ENCODE results near the gene SSR1.

GRCh38 chr6:7264686-7265384 is 48.2 kb downstream of the SSR1 start:
- TF ChIP-seq, protein P1, sequence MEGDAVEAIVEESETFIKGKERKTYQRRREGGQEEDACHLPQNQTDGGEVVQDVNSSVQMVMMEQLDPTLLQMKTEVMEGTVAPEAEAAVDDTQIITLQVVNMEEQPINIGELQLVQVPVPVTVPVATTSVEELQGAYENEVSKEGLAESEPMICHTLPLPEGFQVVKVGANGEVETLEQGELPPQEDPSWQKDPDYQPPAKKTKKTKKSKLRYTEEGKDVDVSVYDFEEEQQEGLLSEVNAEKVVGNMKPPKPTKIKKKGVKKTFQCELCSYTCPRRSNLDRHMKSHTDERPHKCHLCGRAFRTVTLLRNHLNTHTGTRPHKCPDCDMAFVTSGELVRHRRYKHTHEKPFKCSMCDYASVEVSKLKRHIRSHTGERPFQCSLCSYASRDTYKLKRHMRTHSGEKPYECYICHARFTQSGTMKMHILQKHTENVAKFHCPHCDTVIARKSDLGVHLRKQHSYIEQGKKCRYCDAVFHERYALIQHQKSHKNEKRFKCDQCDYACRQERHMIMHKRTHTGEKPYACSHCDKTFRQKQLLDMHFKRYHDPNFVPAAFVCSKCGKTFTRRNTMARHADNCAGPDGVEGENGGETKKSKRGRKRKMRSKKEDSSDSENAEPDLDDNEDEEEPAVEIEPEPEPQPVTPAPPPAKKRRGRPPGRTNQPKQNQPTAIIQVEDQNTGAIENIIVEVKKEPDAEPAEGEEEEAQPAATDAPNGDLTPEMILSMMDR (IDR thresholded peaks at IDR 0.05): no peak
- no peak for TF ChIP-seq ZFX (IDR thresholded peaks at IDR 0.05; ENCODE audit: borderline replicate concordance)

All from 22Rv1 (cell line).